Adrenal gland (tissue), 12 donors: ENCODE results near the gene AP1S1. TPM values are rescaled to one million over a fixed set of nuclear protein-coding genes. Genes with fewer than 3 reads are reported as not detected.

Experiments used
- DNase-seq, 7 donors: peaks; one replicate each; pipeline ENCODE4 v3.0.0-alpha.2; 2019 to 2020
- H3K27ac ChIP-seq, 5 donors: fragments of 200-600 bp; sonication (generic) in 4 of 5; 1 replicate in 3 of 5; 2 replicates in 2 of 5; pipeline versions ENCODE4 v1.5.1 to v1.8.0; 2016 to 2020; ENCODE audit warnings: mild to moderate bottlenecking in 1 of 5
- H3K27me3 ChIP-seq: fragments of 200-600 bp; 2 replicates; pipeline ENCODE4 v1.8.0; 2021
- H3K36me3 ChIP-seq, 2 donors: fragments of 200-600 bp; replicated peaks in 1 of 2; 1 replicate in 1 of 2; 2 replicates in 1 of 2; pipeline versions ENCODE4 v1.5.1 to v1.8.0; 2018 to 2022
- H3K4me1 ChIP-seq, 2 donors: fragments of 200-600 bp; replicated peaks in 1 of 2; 1 replicate in 1 of 2; 2 replicates in 1 of 2; pipeline versions ENCODE4 v1.5.1 to v1.8.0; 2018 to 2021
- H3K4me3 ChIP-seq, 4 donors: fragments of 200-600 bp; sonication (generic) in 3 of 4; one replicate each; pipeline ENCODE4 v1.5.1; 2016 to 2018
- H3K9me3 ChIP-seq, 3 donors: fragments of 200-600 bp; sonication (generic) in 1 of 3; replicated peaks in 1 of 3; 1 replicate in 2 of 3; 2 replicates in 1 of 3; pipeline versions ENCODE4 v1.5.1 to v1.8.0; 2016 to 2021
- CTCF ChIP-seq, 6 experiments: fragments of 450-650 bp in 4 of 6; fragments of 200-600 bp in 2 of 6; sonication (generic) in 1 of 6; IDR thresholded peaks; 1 replicate in 5 of 6; 2 replicates in 1 of 6; pipeline versions ENCODE4 v1.5.1 to v1.8.0; 2016 to 2021; ENCODE audit warnings: antibody characterized with exemption in 6 of 6, mild to moderate bottlenecking in 2 of 6, moderate library complexity in 1 of 6
- POLR2A ChIP-seq, 2 donors: fragments of 450-650 bp; IDR thresholded peaks; one replicate each; pipeline ENCODE4 v1.6.1; 2017; ENCODE audit warnings: antibody characterized with exemption in 2 of 2, mild to moderate bottlenecking in 2 of 2, moderate library complexity in 1 of 2
- WGBS, 4 donors: extraction: QIAGEN DNeasy Blood & Tissue Kit in 2 of 4; methylation state at CpG; one replicate each; pipeline versions ENCODE4 v1.1.5 to v1.1.7; 2013 to 2017; 5-methylcytosine and 5-hydroxymethylcytosine counted together
- intact Hi-C, 2 donors: fragments of 100-400 bp; cut with DNase I; formaldehyde crosslinking; loops; one replicate each; pipeline versions ENCODE4 v1.14.1 to v1.15.0; 2022 to 2023
- polyA plus RNA-seq, 3 donors: library from polyadenylated mRNA; stranded (reverse); fragments of 200-250 nt in 2 of 3; fragments of 350-450 nt in 1 of 3; fragmentation: Illumina TruSeq in 1 of 3; extraction: RNeasy Lipid Tissue Mini Kit (QIAGEN cat#74804) in 1 of 3; gene quantifications; one replicate each; pipeline ENCODE4 v1.2.3, GENCODE V29; 2013 to 2014
- total RNA-seq, 9 donors: library from RNA; depleted of rRNA in 4 of 9; stranded (reverse); fragments of >200 nt in 4 of 9; fragments of 120-200 nt in 1 of 9; fragmentation: NEBNext Ultra II Directional in 1 of 9; extraction: Animal tissue kit (Norgen Biotek cat#: 25700) in 1 of 9; gene quantifications; one replicate each; pipeline versions ENCODE4 v1.1.0 to v1.2.4, GENCODE V29; 2013 to 2023
- donor health status: healthy with polysubstance abuse.
- donor health status: Bipolar disorder and iron deficiency.
- donor health status: DM: yes; HTN: yes; CAD: no.
- donor health status: DM: no; HTN: no; CAD: no.
- donor health status: DM: no; HTN: no; CAD: no.
- donor health status: DM: yes; HTN: yes; CAD: no.

AP1S1 gene
- total and polyA plus RNA-seq, 12 donors: 20.4 to 190 (median 39.0) TPM

- WGBS, 4 donors: 64 to 80% (median 72%) methylated on average over 11 to 16 of the region's 16 CpGs
- no peaks in the 10 kb centered on the region for H3K36me3 ChIP-seq
- H3K4me1 ChIP-seq: no peaks in the 10 kb centered on the region
- no peak overlapping the region for H3K27ac ChIP-seq
- no peaks in the 10 kb centered on the region for H3K27me3 ChIP-seq
- H3K9me3 ChIP-seq: no peaks in the 10 kb centered on the region
- H3K4me3 ChIP-seq: no peak overlapping the region
- no peak for TF ChIP-seq POLR2A (IDR thresholded peaks at IDR 0.05)
- no peak for TF ChIP-seq CTCF (IDR thresholded peaks at IDR 0.05)
- intact Hi-C loops: no loop called here
- DNase-seq: peak in 2 of 7 donors; percentile 24 to 28
These were observed 45.9 kb upstream of the AP1S1 start for GRCh38 chr7:101108330-101108857.

- no peak for DNase-seq
- intact Hi-C loops: no loop called here
- no peaks in the 10 kb centered on the region for H3K27me3 ChIP-seq
- TF ChIP-seq POLR2A (IDR thresholded peaks at IDR 0.05) (no peak), CTCF (IDR thresholded peaks at IDR 0.05) (no peak)
- WGBS, 4 donors: 77 to 91% (median 81%) methylated on average over 4 to 7 of the region's 7 CpGs
- no peaks in the 10 kb centered on the region for H3K9me3 ChIP-seq
- no peaks in the 10 kb centered on the region for H3K36me3 ChIP-seq
- H3K27ac ChIP-seq: no peak overlapping the region
- H3K4me3 ChIP-seq: no peak overlapping the region
- H3K4me1 ChIP-seq: no peaks in the 10 kb centered on the region
These were observed 45.3 kb upstream of the AP1S1 start for GRCh38 chr7:101108961-101109360.

- no peaks in the 10 kb centered on the region for H3K9me3 ChIP-seq
- DNase-seq: no peak
- H3K4me3 ChIP-seq: no peak overlapping the region
- 83 to 94% (median 86%) methylated on average over 5 to 6 of the region's 6 CpGs for WGBS, 4 donors
- H3K27me3 ChIP-seq: no peaks in the 10 kb centered on the region
- intact Hi-C loops: no loop called here
- H3K4me1 ChIP-seq: no peaks in the 10 kb centered on the region
- H3K27ac ChIP-seq: no peak overlapping the region
- TF ChIP-seq POLR2A (IDR thresholded peaks at IDR 0.05) (no peak), CTCF (IDR thresholded peaks at IDR 0.05) (no peak)
- no peaks in the 10 kb centered on the region for H3K36me3 ChIP-seq
These were observed 44.9 kb upstream of the AP1S1 start for GRCh38 chr7:101109368-101109767.

- WGBS, 4 donors: 76 to 92% (median 92%) methylated on average over 4 to 5 of the region's 5 CpGs
- Histone ChIP-seq H3K27me3 (no peaks in the 10 kb centered on the region), H3K36me3 (no peaks in the 10 kb centered on the region), H3K4me1 (no peaks in the 10 kb centered on the region), H3K9me3 (no peaks in the 10 kb centered on the region), H3K27ac (peak overlapping the region in 3 of 5 donors; percentile 36 to 79 (median 71)), H3K4me3 (no peak overlapping the region)
- DNase-seq: no peak
- TF ChIP-seq POLR2A (IDR thresholded peaks at IDR 0.05) (no peak), CTCF (IDR thresholded peaks at IDR 0.05) (no peak)
- intact Hi-C loops: no loop called here
These were observed 43.0 kb upstream of the AP1S1 start for GRCh38 chr7:101111261-101111660.
